AG10803 (cell line): ENCODE measurements around the gene NFATC1.

Experiments used
- DNase-seq: peaks from one replicate; pipeline ENCODE4 v3.0.0; 2010; ENCODE audit warnings: low read depth
- H3K4me3 ChIP-seq: 2 replicates; pipeline ENCODE4 v1.5.1; 2011; ENCODE audit warnings: mild to moderate bottlenecking, low read length, control low read depth
- CTCF ChIP-seq: conservative IDR thresholded peaks from 2 replicates; pipeline ENCODE4 v1.5.1; 2011; ENCODE audit warnings: mild to moderate bottlenecking, low read length, control low read depth, inconsistent platforms

Gene NFATC1

GRCh38 chr18:79384834-79385233 is 10.9 kb upstream of the NFATC1 start:
- H3K4me3 ChIP-seq = no peak overlapping the region
- DNase-seq = no peak
- no peak for TF ChIP-seq CTCF

GRCh38 chr18:79385326-79385707 is 10.4 kb upstream of the NFATC1 start:
- DNase-seq = no peak
- no peak overlapping the region for H3K4me3 ChIP-seq

GRCh38 chr18:79385708-79386341 is 9.9 kb upstream of the NFATC1 start:
- no peak for TF ChIP-seq CTCF
- H3K4me3 ChIP-seq = no peak overlapping the region
- DNase-seq = no peak

More at GRCh38 chr18:79385326-79385707, 10.4 kb upstream of the NFATC1 start:
- TF ChIP-seq CTCF = no peak

- DNase-seq = no peak
- no peak overlapping the region for H3K4me3 ChIP-seq
- no peak for TF ChIP-seq CTCF
Observed at GRCh38 chr18:79386547-79386946, 9.2 kb upstream of the NFATC1 start.

GRCh38 chr18:79387214-79387613 is 8.5 kb upstream of the NFATC1 start:
- TF ChIP-seq CTCF = no peak
- H3K4me3 ChIP-seq = no peak overlapping the region
- DNase-seq = no peak

GRCh38 chr18:79387615-79388014 is 8.1 kb upstream of the NFATC1 start:
- no peak for DNase-seq
- TF ChIP-seq CTCF = no peak
- H3K4me3 ChIP-seq = no peak overlapping the region

- H3K4me3 ChIP-seq = no peak overlapping the region
- TF ChIP-seq CTCF = no peak
- DNase-seq = no peak
Observed at GRCh38 chr18:79388043-79388442, 7.7 kb upstream of the NFATC1 start.
